Astrocyte (in vitro differentiated cells and primary cell): ENCODE results near the gene INTS6L. TPM values are rescaled to one million over a fixed set of nuclear protein-coding genes. Genes with fewer than 3 reads are reported as not detected.
A peak's percentile ranks its signal among the peaks of the same experiment; 100 is the strongest.

ENCODE experiments used
- DNase-seq: peaks from one replicate; pipeline ENCODE4 v3.0.0-alpha.2; 2010; ENCODE audit warnings: low read depth
- FAIRE-seq: peaks from 2 replicates; lab custom pipeline; 2011; peaks lifted over from hg19 to GRCh38; lab: Jason Lieb, UNC
- H2AFZ ChIP-seq: 2 replicates; pipeline ENCODE4 v1.6.0; 2012; ENCODE audit warnings: low read depth, low read length, inconsistent platforms
- H3K27ac ChIP-seq: 2 replicates; pipeline ENCODE4 v1.5.1; 2011; ENCODE audit warnings: low read depth, low read length, inconsistent platforms
- H3K27me3 ChIP-seq: 2 replicates; pipeline ENCODE4 v1.6.0; 2011; ENCODE audit warnings: low read length, inconsistent platforms; ENCODE audit not compliant: insufficient read depth
- H3K36me3 ChIP-seq: 2 replicates; pipeline ENCODE4 v1.5.1; 2011; ENCODE audit warnings: low read length, inconsistent platforms; ENCODE audit not compliant: insufficient read depth
- H3K4me1 ChIP-seq: 2 replicates; pipeline ENCODE4 v1.5.1; 2011; ENCODE audit warnings: low read length, inconsistent platforms; ENCODE audit not compliant: insufficient read depth
- H3K4me2 ChIP-seq: 2 replicates; pipeline ENCODE4 v1.6.0; 2012; ENCODE audit warnings: low read length, inconsistent platforms
- H3K4me3 ChIP-seq: 2 replicates; pipeline ENCODE4 v1.5.1; 2011; ENCODE audit warnings: low read depth, mild to moderate bottlenecking, low read length, inconsistent platforms; ENCODE audit not compliant: insufficient read depth
- H3K79me2 ChIP-seq: 2 replicates; pipeline ENCODE4 v1.6.0; 2012; ENCODE audit warnings: mild to moderate bottlenecking, low read length, inconsistent platforms; ENCODE audit not compliant: insufficient read depth
- H3K9ac ChIP-seq: 2 replicates; pipeline ENCODE4 v1.6.0; 2012; ENCODE audit warnings: mild to moderate bottlenecking, low read length, inconsistent platforms
- H3K9me3 ChIP-seq: 2 replicates; pipeline ENCODE4 v1.5.1; 2012; ENCODE audit warnings: low read depth, mild to moderate bottlenecking, low read length, inconsistent platforms; ENCODE audit not compliant: insufficient read depth
- H4K20me1 ChIP-seq: 2 replicates; pipeline ENCODE4 v1.6.0; 2012; ENCODE audit warnings: low read length, inconsistent platforms; ENCODE audit not compliant: insufficient read depth
- H3K27ac Mint-ChIP-seq: one replicate; pipeline ENCODE4 v1.8.0; 2021; ENCODE audit warnings: mild to moderate bottlenecking, mixed read lengths; ENCODE audit not compliant: unreplicated experiment
- H3K27me3 Mint-ChIP-seq: one replicate; pipeline ENCODE4 v1.8.0; 2021; ENCODE audit warnings: low read depth, mixed read lengths; ENCODE audit not compliant: unreplicated experiment
- H3K36me3 Mint-ChIP-seq: one replicate; pipeline ENCODE4 v1.8.0; 2021; ENCODE audit warnings: low read depth, mixed read lengths; ENCODE audit not compliant: unreplicated experiment
- H3K4me1 Mint-ChIP-seq: one replicate; pipeline ENCODE4 v1.8.0; 2021; ENCODE audit warnings: low read depth, mixed read lengths; ENCODE audit not compliant: unreplicated experiment
- H3K4me3 Mint-ChIP-seq: one replicate; pipeline ENCODE4 v1.8.0; 2021; ENCODE audit warnings: mild to moderate bottlenecking, moderate library complexity, mixed read lengths; ENCODE audit not compliant: unreplicated experiment
- H3K9me3 Mint-ChIP-seq: one replicate; pipeline ENCODE4 v1.8.0; 2021; ENCODE audit warnings: mild to moderate bottlenecking, mixed read lengths; ENCODE audit not compliant: unreplicated experiment
- EZH2 ChIP-seq: IDR thresholded peaks from 2 replicates; pipeline ENCODE4 v1.6.1; 2012; ENCODE audit warnings: mild to moderate bottlenecking, low read length, inconsistent platforms; ENCODE audit not compliant: insufficient read depth
- total RNA-seq: library from RNA; stranded (reverse); gene quantifications from 2 replicates; pipeline ENCODE4 v1.2.1, GENCODE V29; 2021
- TF ChIP-seq, protein P1 (sequence below): IDR thresholded peaks from 2 replicates; pipeline ENCODE4 v1.5.1; 2011; ENCODE audit warnings: low read depth, mild to moderate bottlenecking, inconsistent platforms, low read length, moderate library complexity; ENCODE audit not compliant: insufficient read depth

INTS6L gene
- total RNA-seq, 1 donor from 2014 or later: 7.5 TPM

DNA sequence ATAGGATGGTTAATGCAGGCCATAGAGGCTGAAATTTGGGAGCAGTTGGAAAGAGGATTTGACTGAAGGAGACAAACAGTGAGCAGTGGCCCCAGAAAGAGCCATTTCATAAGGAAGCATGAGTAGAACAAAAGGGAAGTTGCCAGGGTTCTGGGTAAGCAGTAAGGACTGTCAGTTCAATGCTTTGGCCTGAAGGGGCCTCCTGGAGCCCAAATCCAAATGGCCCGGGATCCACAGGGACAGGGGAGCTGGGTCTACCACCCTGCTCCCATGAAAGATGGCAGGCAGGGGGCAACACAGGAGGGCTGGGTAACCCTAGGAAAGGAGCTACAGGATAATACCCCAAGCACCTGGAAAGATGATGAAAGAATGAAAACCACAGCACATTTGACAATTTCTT is 4.1 kb upstream of the INTS6L start:
- no peaks in the 10 kb centered on the region for H3K9me3 Mint-ChIP-seq
- no peaks in the 10 kb centered on the region for H3K27me3 Mint-ChIP-seq
- H3K36me3 Mint-ChIP-seq: no peaks in the 10 kb centered on the region
- Histone ChIP-seq H3K9ac (no peak overlapping the region), H4K20me1 (no peaks in the 10 kb centered on the region), H3K79me2 (no peaks in the 10 kb centered on the region), H3K36me3 (no peaks in the 10 kb centered on the region), H3K4me1 (no peaks in the 10 kb centered on the region), H3K4me2 (no peak overlapping the region), H3K4me3 (no peak overlapping the region), H3K27me3 (no peaks in the 10 kb centered on the region), H2AFZ (no peak overlapping the region), H3K27ac (no peak overlapping the region), H3K9me3 (no peaks in the 10 kb centered on the region)
- FAIRE-seq: no peak
- no peak overlapping the region for H3K4me3 Mint-ChIP-seq
- TF ChIP-seq, protein P1, sequence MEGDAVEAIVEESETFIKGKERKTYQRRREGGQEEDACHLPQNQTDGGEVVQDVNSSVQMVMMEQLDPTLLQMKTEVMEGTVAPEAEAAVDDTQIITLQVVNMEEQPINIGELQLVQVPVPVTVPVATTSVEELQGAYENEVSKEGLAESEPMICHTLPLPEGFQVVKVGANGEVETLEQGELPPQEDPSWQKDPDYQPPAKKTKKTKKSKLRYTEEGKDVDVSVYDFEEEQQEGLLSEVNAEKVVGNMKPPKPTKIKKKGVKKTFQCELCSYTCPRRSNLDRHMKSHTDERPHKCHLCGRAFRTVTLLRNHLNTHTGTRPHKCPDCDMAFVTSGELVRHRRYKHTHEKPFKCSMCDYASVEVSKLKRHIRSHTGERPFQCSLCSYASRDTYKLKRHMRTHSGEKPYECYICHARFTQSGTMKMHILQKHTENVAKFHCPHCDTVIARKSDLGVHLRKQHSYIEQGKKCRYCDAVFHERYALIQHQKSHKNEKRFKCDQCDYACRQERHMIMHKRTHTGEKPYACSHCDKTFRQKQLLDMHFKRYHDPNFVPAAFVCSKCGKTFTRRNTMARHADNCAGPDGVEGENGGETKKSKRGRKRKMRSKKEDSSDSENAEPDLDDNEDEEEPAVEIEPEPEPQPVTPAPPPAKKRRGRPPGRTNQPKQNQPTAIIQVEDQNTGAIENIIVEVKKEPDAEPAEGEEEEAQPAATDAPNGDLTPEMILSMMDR: no peak
- TF ChIP-seq EZH2: no peak
- no peaks in the 10 kb centered on the region for H3K4me1 Mint-ChIP-seq
- DNase-seq: no peak
- H3K27ac Mint-ChIP-seq: no peak overlapping the region

GRCh38 chrX:135518161-135518560 is 2.3 kb upstream of the INTS6L start:
- no peak overlapping the region for H3K27ac ChIP-seq
- TF ChIP-seq EZH2: no peak
- TF ChIP-seq, protein P1: no peak
- no peak overlapping the region for H3K9ac ChIP-seq
- Mint-ChIP-seq H3K27me3 (no peaks in the 10 kb centered on the region), H3K4me1 (no peaks in the 10 kb centered on the region), H3K4me3 (no peak overlapping the region), H3K27ac (no peak overlapping the region), H3K9me3 (no peaks in the 10 kb centered on the region), H3K36me3 (no peaks in the 10 kb centered on the region)
- no peak overlapping the region for H2AFZ ChIP-seq
- FAIRE-seq (no peak), DNase-seq (no peak)
- no peak overlapping the region for H3K4me3 ChIP-seq
- no peaks in the 10 kb centered on the region for H3K27me3 ChIP-seq
- H4K20me1 ChIP-seq: no peaks in the 10 kb centered on the region
- H3K36me3 ChIP-seq: no peaks in the 10 kb centered on the region
- no peaks in the 10 kb centered on the region for H3K9me3 ChIP-seq
- H3K4me1 ChIP-seq: no peaks in the 10 kb centered on the region
- no peak overlapping the region for H3K4me2 ChIP-seq
- no peaks in the 10 kb centered on the region for H3K79me2 ChIP-seq

DNA sequence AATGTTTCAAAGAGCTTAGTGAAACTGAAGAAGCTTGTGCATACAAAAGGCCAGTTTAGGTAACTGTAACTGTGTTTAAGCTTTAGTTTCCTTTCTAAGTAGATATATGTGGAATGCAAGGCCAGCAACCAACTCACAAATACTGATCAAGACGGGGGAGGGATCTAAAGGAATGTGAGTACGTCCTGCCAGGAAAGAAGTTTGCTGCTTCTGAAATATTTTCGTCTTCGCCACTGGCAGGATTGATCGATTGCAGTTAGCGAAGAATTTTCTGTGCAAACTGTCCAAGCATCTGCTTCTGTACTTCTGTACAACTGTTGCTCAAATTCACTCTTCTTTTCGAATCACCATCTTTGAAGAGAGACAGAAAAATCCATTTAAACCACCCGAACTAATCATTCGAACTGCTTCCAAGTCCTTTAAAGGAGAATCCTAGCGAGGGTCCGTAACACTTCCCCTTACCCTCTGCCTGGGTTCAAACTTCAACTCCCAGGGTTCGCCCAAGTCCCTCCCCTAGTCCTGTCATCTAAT is 373 bp upstream of the INTS6L start:
- H3K4me2 ChIP-seq: peak overlapping the region; percentile 89
- no peaks in the 10 kb centered on the region for H3K36me3 ChIP-seq
- DNase-seq (peak; percentile 76), FAIRE-seq (peak; percentile 76)
- H3K79me2 ChIP-seq: no peaks in the 10 kb centered on the region
- Mint-ChIP-seq H3K27me3 (no peaks in the 10 kb centered on the region), H3K4me1 (no peaks in the 10 kb centered on the region), H3K27ac (peak overlapping the region; percentile 97), H3K4me3 (peak overlapping the region; percentile 89), H3K9me3 (no peaks in the 10 kb centered on the region), H3K36me3 (no peaks in the 10 kb centered on the region)
- TF ChIP-seq EZH2: no peak
- TF ChIP-seq, protein P1: no peak
- no peaks in the 10 kb centered on the region for H3K27me3 ChIP-seq
- no peaks in the 10 kb centered on the region for H4K20me1 ChIP-seq
- H3K4me3 ChIP-seq: peak overlapping the region; percentile 64
- peak overlapping the region; percentile 89 for H3K9ac ChIP-seq
- H3K4me1 ChIP-seq: no peaks in the 10 kb centered on the region
- peak overlapping the region; percentile 68 for H3K27ac ChIP-seq
- H3K9me3 ChIP-seq: no peaks in the 10 kb centered on the region
- peak overlapping the region; percentile 84 for H2AFZ ChIP-seq
